Right forelimb (tissue), 1 donor: ENCODE measurements around the gene ANKRD13C.
A peak's percentile ranks its signal among the peaks of the same experiment; 100 is the strongest.

Experiments used
- DNase-seq: peaks from one replicate; pipeline ENCODE4 v3.0.0-alpha.2; 2018

Gene ANKRD13C

DNA sequence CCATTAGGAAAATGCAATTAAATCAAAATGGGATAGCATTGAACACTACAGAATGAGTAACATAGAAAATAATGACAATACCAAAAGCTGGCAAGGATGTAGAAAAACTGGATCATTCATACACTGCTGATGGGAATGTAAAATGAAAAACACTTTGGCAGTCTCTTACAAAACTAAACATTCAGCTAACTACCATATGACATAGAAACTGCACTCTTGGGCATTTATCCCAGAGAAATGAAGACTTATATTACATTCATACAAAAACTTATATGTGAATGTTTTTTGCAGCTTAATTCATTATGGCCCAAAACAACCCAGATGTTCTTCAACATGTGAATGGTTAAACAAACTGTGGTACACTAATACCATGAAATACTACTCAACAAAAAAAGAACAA lies 66.4 kb downstream of the ANKRD13C start:
- DNase-seq = no peak

DNA sequence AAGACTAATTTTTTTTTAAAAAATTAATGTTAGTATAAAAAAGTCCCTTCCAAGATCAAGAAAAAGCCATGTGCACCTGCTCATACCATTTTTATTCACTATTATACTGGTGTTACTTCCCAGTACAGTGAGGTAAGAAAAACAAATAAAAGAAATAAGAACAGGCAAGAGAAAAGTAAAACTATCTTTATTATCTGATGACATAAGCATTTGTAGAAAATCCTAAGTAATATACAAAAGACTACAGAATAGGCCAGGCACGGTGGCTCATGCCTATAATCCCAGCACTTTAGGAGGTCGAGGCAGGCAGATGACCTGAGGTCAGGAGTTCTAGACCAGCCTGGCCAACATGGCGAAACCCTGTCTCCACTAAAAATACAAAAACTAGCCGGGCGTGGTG lies 68.1 kb downstream of the ANKRD13C start:
- DNase-seq = no peak

DNA sequence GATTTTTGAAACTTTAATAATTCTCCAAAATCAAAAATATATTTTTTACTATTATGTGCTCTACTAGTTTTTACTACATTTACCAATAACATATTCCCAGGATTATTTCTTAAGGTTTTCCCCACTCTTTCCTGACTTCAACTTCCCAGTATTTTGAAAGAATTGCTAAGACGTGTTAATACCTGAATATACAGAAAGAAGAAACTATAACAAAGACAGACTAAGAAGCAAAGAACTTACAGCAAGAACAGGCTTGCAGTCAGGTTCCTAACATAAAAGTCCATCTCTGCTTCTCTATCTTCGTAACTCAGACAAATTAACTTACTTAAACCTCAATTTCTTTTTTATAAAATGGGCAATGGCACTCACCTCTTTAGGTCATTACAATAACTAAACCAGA lies 70.2 kb downstream of the ANKRD13C start:
- DNase-seq = no peak

DNA sequence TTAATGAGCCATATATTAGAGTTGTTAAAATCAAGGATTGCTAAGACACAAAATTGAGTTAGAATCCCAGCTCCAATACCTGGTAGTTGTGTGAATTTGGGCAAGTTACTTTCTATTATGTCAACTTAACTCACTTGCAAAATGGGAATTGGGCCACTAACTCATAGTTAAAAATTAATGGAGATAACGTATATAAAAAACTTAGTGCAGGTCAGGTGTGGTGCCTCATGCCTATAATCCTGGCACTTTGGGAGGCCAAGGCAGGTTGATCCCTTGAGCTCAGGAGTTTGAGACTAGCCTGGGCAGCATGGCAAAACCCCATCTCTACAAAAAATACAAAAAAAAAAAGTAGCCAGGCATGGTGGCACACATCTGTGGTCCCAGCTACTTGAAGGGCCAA lies 75.8 kb downstream of the ANKRD13C start:
- no peak for DNase-seq

DNA sequence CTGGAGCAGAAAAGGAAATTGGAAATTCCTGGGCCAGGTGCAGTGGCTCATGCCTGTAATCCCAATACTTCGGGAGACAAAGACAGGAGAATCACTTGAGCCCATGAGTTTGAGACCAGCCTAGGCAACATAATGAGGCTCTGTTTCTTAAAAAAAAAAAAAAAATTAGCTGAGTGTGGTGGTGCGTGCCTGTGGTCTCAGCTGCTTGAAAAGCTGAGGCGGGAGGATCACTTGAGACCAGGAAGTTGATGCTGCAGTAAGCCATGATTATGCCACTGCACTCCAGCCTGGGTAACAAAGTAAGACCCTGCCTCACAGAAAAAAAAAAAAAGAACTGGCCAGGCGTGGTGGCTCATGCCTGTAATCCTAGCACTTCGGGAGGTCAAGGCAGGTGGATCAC lies 76.6 kb downstream of the ANKRD13C start:
- DNase-seq = no peak

DNA sequence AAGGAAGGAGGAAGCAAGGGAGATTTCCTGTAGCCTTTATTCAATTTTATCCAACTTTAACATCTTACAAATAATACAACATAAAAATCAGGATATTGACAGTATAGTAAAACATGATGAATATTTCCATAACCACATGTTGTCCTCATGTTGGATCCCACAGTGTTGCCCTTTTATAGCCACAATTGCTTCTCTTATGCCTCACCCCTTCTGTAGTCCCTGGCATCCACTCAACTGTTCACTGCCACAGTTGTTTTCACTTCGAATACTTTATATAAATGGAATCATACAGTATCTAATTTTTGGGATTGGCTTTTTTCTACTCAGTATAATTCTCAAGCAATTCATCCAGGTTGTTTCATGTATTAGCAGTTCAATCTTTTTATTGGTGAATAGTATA lies 88.6 kb downstream of the ANKRD13C start:
- no peak for DNase-seq

DNA sequence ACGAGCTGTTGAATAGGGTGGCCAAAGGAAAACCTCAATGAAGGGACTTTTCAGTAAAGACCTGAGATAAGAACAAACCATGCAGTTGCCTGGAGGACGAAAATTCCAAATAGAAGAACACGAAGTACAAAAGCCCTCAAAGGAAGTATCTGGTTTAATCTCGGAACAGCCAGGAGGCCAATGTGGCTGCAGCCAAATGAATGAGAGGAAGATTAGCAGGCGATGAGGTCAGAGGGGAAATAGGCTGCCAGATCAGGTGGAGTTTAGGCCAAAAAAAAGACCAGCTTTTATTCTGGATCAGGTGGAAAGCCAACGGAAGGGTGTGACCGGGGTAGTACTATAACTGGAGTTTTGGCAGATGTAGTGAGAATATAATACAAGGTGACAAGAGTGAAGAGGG lies 89.7 kb downstream of the ANKRD13C start:
- no peak for DNase-seq

DNA sequence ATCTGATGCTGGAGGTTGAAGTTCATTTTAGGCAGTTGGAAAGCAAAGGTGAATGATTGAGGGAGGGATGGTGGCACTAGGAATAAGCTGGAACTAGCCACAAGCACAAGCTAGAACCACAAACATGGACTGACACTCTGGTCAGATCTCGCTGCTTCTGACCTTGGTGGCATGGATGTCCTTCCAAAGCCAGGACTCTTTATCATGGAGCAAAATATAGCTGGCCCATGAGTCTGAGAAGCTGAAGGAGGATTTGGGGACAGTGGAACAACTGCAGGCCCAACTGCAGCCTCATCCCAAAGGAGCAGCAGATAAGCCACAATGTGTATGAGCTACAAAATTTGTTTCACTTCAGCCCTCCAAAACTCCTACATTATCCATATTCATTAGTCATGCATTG lies 97.9 kb downstream of the ANKRD13C start:
- DNase-seq = no peak

DNA sequence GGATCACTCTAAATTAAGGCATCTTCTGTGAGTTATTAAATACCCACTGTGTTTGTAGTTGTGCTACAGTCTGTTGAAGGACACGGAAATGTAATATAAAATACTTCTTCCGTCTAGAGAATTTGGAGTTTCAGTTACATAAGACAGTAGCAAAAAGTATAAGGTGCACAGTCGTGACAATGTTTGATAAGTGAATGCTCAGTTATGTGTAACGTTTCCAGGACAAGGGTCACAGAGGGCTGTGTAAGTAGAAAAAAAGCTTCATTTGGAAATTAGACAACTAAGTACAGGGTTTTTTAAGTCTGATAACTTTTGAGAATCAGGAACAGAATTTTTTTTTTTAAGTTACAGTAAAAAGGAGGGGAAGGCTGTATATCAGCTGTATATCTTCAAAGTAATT lies 105.8 kb downstream of the ANKRD13C start:
- no peak for DNase-seq

DNA sequence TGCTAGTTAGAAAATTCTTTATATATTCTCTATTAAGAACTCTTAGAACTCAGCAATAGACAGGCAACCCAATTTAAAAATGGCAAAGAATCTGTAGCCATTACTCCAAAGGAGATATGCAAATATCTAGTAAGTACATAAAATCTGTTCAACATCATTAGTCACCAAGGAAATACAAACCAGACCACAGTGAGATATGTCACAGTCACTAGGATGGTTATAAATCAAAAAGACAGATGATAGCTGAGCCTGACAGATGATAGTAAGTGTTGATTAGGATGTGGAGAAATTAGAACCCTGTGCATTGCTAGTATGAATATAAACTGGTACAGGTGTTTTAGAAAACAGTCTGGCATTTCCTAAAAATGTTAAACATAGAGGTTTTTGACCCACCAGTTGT lies 106.8 kb downstream of the ANKRD13C start:
- no peak for DNase-seq

DNA sequence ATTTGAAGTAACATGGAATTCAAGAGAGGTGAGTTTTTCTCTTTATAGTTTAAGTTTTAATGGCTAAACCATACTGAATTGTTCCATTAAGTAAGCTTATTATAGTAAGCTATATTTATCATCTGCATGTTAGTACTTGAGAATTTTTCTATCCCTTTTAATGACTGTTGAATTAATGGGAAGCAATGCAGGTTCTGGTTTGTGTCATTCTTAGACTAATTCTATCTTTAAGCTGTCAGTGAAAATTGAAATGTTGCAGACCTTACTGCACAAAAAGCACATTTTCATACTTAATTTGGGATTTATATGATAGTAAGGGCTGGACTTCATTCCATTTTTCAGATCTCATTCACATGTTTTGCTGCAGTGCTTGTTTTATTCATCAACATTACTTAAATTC lies 107.4 kb downstream of the ANKRD13C start:
- no peak for DNase-seq

DNA sequence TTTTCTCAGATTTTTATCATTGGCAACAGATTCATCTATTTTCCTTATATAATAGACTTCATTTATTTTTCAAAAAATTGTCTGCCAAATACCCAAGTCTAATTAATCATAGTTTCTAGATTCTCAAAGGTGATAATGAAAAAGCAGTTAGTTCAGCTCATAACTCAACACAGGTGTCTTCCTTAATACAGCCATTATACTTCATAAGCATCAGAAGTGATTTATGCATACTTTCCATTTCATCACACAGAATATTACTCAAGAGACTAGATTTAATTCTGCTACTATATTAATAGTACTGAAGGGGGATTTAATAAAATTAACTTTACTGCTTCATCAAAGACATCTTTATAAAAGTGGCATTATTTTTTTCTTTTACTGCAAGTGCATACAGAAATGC lies 114.6 kb downstream of the ANKRD13C start:
- no peak for DNase-seq

DNA sequence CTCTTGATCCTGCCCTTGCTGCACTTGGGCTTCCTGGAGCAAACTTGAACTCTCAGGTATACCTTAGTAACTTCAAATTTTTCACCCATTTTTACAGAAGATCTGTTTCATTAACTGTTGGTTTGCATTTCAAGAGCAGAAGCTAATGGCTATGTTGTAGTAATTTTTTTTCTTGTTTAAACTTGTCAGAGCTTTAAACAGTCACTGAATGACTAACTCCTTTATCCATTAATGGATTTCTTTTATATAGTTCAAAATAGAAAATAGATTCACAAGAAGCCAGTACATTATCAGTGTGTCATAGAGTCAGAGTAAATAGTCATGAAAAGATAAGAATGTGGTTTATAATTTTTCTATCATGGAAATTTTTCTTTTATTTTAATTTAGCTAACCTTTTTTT lies 119.8 kb downstream of the ANKRD13C start:
- no peak for DNase-seq

DNA sequence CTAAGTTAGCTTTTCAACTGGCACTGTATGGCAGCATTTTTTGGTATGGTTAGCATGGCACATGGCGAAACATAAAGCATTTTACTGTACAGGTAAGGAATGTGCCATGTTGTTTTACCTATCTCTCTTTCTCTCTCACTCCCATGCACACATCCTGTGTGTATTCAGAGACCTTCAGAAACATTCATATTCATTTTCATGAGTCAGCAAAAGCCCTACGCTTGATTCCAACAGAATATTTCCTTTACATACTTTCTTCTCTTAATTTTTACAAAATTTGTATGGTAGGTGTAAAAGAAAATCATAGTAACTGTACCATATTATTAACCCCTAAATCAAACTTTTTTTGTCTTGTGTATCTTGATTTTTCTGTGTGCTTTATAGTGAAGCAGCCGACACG lies 123.0 kb downstream of the ANKRD13C start:
- no peak for DNase-seq

DNA sequence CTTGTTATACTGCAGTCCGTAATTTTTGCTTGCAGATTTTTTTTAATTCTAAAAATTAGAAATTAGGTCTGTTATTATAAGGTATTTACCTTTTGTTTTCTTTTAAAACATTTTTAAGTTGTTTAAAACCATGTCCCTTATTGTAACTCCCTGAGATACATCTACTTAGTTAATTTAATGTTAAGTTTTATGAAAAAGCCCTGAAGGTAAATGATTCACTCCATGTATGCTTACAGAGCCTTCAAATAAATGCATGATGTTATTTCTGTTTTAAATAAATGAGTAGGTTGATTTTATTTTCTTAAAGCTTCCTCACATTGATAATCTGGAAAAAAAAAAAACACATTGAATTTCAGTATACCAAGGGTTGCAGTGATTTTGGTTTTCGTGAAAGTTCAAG lies 125.9 kb downstream of the ANKRD13C start:
- DNase-seq = no peak

DNA sequence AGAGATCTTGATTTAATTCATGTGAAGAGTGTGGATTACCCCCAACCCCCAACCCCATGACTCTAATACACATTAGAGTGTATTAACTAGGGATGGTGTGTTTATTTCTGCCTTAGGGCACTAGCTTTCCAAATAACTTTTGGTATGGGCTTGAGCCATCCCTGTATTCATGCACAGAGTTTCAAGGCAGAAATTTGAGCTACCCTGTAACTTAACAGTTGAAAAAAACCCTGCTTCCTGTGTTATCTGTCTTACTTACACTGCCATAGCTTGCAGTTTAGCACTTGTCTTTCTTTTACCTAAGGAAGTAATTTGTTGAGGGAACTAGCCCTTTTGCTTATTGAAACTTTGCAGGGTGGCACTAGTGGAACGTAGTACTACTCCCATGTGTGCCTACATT lies 127.1 kb downstream of the ANKRD13C start:
- DNase-seq = no peak

DNA sequence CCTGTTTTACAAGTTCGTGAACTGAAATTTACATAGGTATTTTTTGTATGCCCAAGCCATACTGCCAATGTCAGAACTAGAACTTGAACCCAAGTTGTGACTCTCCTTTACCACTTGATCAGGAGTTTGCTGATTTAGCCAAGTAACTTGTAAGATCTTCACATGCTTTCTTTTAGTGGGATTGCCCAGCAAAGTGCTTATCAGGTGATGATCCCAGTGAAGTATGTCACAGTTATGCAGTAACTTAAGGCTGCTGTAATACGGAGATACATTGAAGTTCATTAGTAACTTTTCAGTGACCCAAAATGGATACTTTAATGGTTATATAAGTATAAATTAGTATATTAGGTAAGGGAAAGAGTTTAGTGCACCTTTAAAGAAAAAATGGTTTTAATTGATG lies 129.6 kb downstream of the ANKRD13C start:
- DNase-seq = no peak

DNA sequence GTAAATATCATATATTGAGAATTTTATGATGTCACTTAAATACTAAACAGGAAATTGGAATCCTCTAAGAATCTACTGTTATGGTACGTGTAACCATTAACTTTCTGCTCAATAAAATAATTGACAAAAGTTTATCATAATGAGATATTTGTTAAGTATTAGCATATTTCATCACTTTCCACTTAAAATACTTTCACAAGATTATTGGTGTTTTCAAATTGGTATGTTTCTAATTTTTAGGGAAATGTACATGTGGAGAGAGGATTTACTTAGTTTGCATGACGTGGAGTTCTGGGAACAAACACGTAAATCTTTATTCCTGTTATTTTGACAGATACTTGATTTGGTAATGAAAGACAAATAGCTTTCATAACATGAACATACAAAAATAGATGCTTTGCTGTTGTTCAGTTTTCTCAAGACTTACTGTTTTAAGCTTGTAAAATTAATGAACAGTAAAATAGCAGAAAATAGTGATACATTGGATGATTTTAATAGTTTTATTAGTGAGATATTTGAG lies 131.7 kb downstream of the ANKRD13C start:
- no peak for DNase-seq

DNA sequence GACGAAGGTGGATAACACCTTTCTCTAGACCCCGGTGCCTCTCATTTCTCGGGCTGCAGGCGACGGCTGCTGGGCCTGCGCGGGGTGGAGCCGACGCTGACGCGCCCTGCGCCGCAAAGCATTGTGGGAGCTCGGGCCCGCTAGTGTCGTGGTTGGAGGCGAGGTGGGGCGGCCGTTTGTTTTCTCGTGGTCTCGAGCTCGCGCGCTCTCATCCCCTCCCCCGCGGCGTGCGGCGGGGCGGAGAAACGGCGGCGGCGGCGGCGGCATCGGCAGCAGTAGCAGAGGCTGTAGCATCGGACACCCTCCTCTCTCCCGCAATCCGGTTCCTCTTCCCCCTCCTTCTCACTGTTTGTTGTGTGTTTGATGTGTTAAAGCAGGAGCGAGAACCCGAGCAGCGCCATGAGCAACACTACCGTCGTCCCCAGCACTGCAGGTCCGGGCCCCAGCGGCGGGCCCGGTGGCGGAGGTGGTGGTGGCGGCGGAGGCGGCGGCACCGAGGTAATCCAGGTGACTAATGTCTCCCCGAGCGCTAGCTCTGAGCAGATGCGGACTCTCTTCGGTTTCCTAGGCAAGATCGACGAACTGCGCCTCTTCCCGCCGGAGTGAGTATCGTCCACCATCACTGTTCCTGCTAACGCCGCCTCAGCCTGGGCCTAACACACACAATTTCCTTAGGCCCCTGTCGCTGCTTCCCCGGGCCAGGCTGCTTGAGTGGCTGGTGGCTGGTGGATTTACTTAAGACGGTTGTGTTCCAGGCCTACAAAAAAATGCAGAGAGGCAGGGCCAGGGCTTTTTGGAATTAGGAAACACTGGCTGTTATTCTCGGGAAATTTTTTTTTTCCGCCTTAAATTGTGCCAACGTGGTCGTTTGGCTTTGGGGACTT lies 133.0 kb downstream of the ANKRD13C start, which contains the start of gene SRSF11:
Gene SRSF11, plus strand, starts transcription at position 143 of the 884 bp plus-strand sequence. Its CDS starts 257 bp downstream, at position 400.
- peak; percentile 98 for DNase-seq

DNA sequence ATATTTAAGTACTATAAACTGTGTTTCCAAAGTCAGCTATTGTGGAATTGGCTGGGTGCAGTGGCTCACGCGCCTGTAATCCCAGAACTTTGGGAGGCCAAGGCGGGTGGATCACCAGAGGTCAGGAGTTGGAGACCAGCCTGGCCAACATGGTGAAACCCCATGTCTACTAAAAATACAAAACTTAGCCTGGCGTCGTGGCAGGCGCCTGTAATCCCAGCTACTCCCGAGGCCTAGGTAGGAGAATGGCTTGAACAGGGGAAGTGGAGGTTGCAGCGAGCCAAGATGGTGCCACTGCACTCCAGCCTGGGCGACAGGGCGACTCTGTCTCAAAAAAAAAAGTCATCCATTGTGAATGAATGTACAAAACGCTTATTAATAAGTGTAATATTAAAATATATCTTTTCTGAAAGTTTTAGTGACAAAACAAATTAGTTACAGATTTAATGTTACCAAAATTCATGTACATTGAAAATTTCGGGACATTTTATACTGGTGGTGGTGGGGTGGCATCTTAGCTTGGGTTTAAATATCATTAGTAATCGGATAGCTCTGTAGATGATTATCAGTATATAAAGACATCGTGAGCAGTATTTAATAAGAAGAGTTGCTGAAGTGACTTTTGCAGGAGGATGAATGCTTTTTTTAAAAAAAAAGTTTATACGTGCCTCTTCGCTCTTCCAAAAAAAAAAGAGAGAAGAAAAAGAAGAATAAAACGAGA lies 133.8 kb downstream of the ANKRD13C start:
- DNase-seq = no peak

DNA sequence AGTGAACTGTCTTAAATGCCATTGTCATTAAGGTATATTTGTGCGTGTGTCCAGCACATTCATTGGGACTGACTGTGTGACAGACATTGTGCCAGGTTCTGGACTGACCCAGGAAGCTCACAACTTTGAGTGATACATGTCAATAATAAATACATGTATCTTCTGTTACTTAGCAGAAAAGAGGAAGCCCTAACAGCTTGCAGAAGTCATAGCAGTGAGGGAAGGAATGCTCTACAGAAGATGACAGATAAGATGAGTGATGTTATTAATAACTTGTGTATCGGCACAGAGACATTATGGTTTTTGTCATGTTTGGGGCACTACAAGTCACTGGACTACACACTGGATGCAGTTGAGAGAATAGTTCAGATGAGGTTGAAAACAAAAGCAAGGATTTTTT lies 134.5 kb downstream of the ANKRD13C start:
- DNase-seq = no peak

DNA sequence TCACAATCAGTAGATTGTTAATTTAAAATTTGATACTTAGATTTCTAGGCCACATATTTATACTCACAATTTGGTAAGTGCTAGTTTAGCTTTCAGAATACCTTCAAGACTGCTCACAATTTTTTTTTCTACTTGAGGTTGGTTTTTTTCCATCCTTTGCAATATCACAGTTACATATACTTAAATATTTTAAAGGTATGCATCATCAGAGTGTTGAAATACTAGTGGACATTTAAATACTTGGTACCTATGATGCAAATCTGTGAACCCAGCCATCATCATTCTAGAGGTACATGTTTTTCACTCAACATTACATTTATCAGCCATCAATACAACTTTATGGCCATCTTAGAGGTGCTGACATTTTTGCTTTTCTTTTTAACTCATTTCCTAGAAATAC lies 143.0 kb downstream of the ANKRD13C start:
- DNase-seq = no peak

DNA sequence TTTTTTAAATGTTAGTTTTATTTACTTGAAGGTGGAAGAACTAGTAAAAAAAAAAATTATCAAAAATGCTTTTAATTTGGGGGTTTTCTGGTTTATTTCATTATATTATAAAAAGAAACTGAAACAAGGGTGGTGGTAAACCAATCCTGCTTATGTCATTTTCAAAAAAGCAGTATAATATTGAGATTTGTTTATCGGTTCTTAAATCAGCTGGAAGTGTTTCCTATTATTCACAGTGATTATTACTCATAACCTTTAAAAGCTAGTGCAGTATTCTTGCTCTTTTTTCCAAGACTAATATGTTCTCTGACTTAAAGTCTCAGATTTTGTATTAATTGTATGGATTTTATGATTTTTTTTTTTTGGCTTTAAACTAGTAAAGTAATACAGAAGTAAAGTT lies 143.7 kb downstream of the ANKRD13C start:
- no peak for DNase-seq
